BLaER1 (cell line): ENCODE data around the gene GTSE1.

ENCODE experiments used
- H3K27ac ChIP-seq: shearing (Covaris generic); formaldehyde crosslinking; 2 replicates; pipeline ENCODE4 v1.8.1; 2022
- H3K27me3 ChIP-seq: shearing (Covaris generic); formaldehyde crosslinking; 2 replicates; pipeline ENCODE4 v1.8.1; 2022
- H3K36me3 ChIP-seq: shearing (Covaris generic); formaldehyde crosslinking; 2 replicates; pipeline ENCODE4 v1.8.1; 2022
- H3K4me1 ChIP-seq: shearing (Covaris generic); formaldehyde crosslinking; 2 replicates; pipeline ENCODE4 v1.8.1; 2022
- H3K4me2 ChIP-seq: shearing (Covaris generic); formaldehyde crosslinking; 2 replicates; pipeline ENCODE4 v1.8.1; 2022
- H3K4me3 ChIP-seq: shearing (Covaris generic); formaldehyde crosslinking; 2 replicates; pipeline ENCODE4 v1.8.1; 2022
- H3K9ac ChIP-seq: shearing (Covaris generic); formaldehyde crosslinking; 2 replicates; pipeline ENCODE4 v1.8.1; 2022
- H3K9me3 ChIP-seq: shearing (Covaris generic); formaldehyde crosslinking; 2 replicates; pipeline ENCODE4 v1.8.1; 2022
- H4K20me1 ChIP-seq: shearing (Covaris generic); formaldehyde crosslinking; 2 replicates; pipeline ENCODE4 v1.8.1; 2022
- Cebpa-rat ChIP-seq: shearing (Covaris generic); IDR thresholded peaks from 2 replicates; pipeline ENCODE4 v1.8.1; 2022

GTSE1 gene

GRCh38 chr22:46292732-46293131 lies 3.9 kb upstream of the GTSE1 start:
- Histone ChIP-seq H3K4me1 (peaks cover 88% of the 10 kb centered on the region), H3K4me2 (peak overlapping the region; percentile 82), H3K9ac (peak overlapping the region; percentile 63), H3K36me3 (0 out of 2 replicates have a peak, but pooled peaks cover 10% of the 10 kb centered on the region), H3K27me3 (no peaks in the 10 kb centered on the region), H3K4me3 (0 out of 2 replicates have a peak overlapping the region, but pooled peaks have one; percentile 3), H3K9me3 (0 out of 2 replicates have a peak, but pooled peaks cover 4% of the 10 kb centered on the region), H4K20me1 (no peaks in the 10 kb centered on the region), H3K27ac (peak overlapping the region; percentile 75)
- no peak for TF ChIP-seq Cebpa-rat

- peaks cover 18% of the 10 kb centered on the region for H3K36me3 ChIP-seq
- TF ChIP-seq Cebpa-rat: no peak
- H3K4me2 ChIP-seq: peak overlapping the region; percentile 82
- no peaks in the 10 kb centered on the region for H3K27me3 ChIP-seq
- 0 out of 2 replicates have a peak, but pooled peaks cover 4% of the 10 kb centered on the region for H3K9me3 ChIP-seq
- H3K4me3 ChIP-seq: no peak overlapping the region
- H3K9ac ChIP-seq: peak overlapping the region; percentile 63
- no peaks in the 10 kb centered on the region for H4K20me1 ChIP-seq
- H3K4me1 ChIP-seq: peaks cover 88% of the 10 kb centered on the region
- peak overlapping the region; percentile 75 for H3K27ac ChIP-seq
Observed at GRCh38 chr22:46293577-46294260, 3.0 kb upstream of the GTSE1 start.

- 0 out of 2 replicates have a peak, but pooled peaks cover 4% of the 10 kb centered on the region for H3K9me3 ChIP-seq
- no peaks in the 10 kb centered on the region for H3K27me3 ChIP-seq
- H3K9ac ChIP-seq: no peak overlapping the region
- no peaks in the 10 kb centered on the region for H4K20me1 ChIP-seq
- H3K4me2 ChIP-seq: peak overlapping the region; percentile 88
- peaks cover 86% of the 10 kb centered on the region for H3K4me1 ChIP-seq
- no peak for TF ChIP-seq Cebpa-rat
- peak overlapping the region; percentile 49; the same call in 1 of the 2 replicates for H3K27ac ChIP-seq
- no peak overlapping the region for H3K4me3 ChIP-seq
- peaks cover 29% of the 10 kb centered on the region for H3K36me3 ChIP-seq
Observed at GRCh38 chr22:46294784-46295183, 1.9 kb upstream of the GTSE1 start.

GRCh38 chr22:46295277-46295971 lies 1.2 kb upstream of the GTSE1 start:
- H3K27ac ChIP-seq: peak overlapping the region; percentile 91
- TF ChIP-seq Cebpa-rat: no peak

GRCh38 chr22:46297151-46297812 lies 612 bp downstream of the GTSE1 start:
- TF ChIP-seq Cebpa-rat: no peak
- Histone ChIP-seq H3K36me3 (peaks cover 45% of the 10 kb centered on the region), H3K27ac (peak overlapping the region; percentile 91)

More at GRCh38 chr22:46295277-46295971, 1.2 kb upstream of the GTSE1 start:
- H3K4me1 ChIP-seq: peaks cover 79% of the 10 kb centered on the region
- peak overlapping the region; percentile 88 for H3K4me2 ChIP-seq
- no peaks in the 10 kb centered on the region for H3K27me3 ChIP-seq
- H3K4me3 ChIP-seq: peak overlapping the region; percentile 89
- 0 out of 2 replicates have a peak, but pooled peaks cover 4% of the 10 kb centered on the region for H3K9me3 ChIP-seq
- H3K36me3 ChIP-seq: peaks cover 36% of the 10 kb centered on the region
- peaks cover 4% of the 10 kb centered on the region; the same call in 1 of the 2 replicates for H4K20me1 ChIP-seq
- H3K9ac ChIP-seq: peak overlapping the region; percentile 89

GRCh38 chr22:46299101-46299500 lies 2.4 kb downstream of the GTSE1 start:
- Histone ChIP-seq H3K9ac (peak overlapping the region; percentile 28; the same call in 1 of the 2 replicates), H3K4me1 (peaks cover 59% of the 10 kb centered on the region), H3K36me3 (peaks cover 59% of the 10 kb centered on the region), H3K27ac (no peak overlapping the region), H3K9me3 (no peaks in the 10 kb centered on the region), H3K27me3 (no peaks in the 10 kb centered on the region), H3K4me3 (no peak overlapping the region), H4K20me1 (peaks cover 18% of the 10 kb centered on the region), H3K4me2 (peak overlapping the region; percentile 88)
- no peak for TF ChIP-seq Cebpa-rat

More at GRCh38 chr22:46297151-46297812, 612 bp downstream of the GTSE1 start:
- peak overlapping the region; percentile 88 for H3K4me2 ChIP-seq
- peaks cover 71% of the 10 kb centered on the region for H3K4me1 ChIP-seq
- H3K4me3 ChIP-seq: peak overlapping the region; percentile 89
- no peaks in the 10 kb centered on the region for H3K9me3 ChIP-seq
- peak overlapping the region; percentile 89 for H3K9ac ChIP-seq
- peaks cover 8% of the 10 kb centered on the region; the same call in 1 of the 2 replicates for H4K20me1 ChIP-seq
- no peaks in the 10 kb centered on the region for H3K27me3 ChIP-seq

GRCh38 chr22:46300491-46300890 lies 3.8 kb downstream of the GTSE1 start:
- TF ChIP-seq Cebpa-rat: no peak
- Histone ChIP-seq H3K9ac (no peak overlapping the region; the same call in 1 of the 2 replicates), H4K20me1 (peaks cover 27% of the 10 kb centered on the region), H3K4me1 (peaks cover 45% of the 10 kb centered on the region), H3K4me2 (no peak overlapping the region), H3K36me3 (peaks cover 71% of the 10 kb centered on the region), H3K4me3 (no peak overlapping the region), H3K27ac (no peak overlapping the region), H3K27me3 (no peaks in the 10 kb centered on the region), H3K9me3 (no peaks in the 10 kb centered on the region)

GRCh38 chr22:46303347-46303965 lies 6.8 kb downstream of the GTSE1 start:
- peaks cover 22% of the 10 kb centered on the region for H3K4me1 ChIP-seq
- TF ChIP-seq Cebpa-rat: no peak
- peaks cover 93% of the 10 kb centered on the region for H3K36me3 ChIP-seq
- no peak overlapping the region for H3K27ac ChIP-seq
- H4K20me1 ChIP-seq: peaks cover 38% of the 10 kb centered on the region
- H3K4me2 ChIP-seq: no peak overlapping the region
- H3K9me3 ChIP-seq: no peaks in the 10 kb centered on the region
- no peak overlapping the region for H3K4me3 ChIP-seq
- H3K9ac ChIP-seq: no peak overlapping the region
- H3K27me3 ChIP-seq: no peaks in the 10 kb centered on the region
